HG03571 (cell line): Measurements from ENCODE around the gene ZNF195.
"Not testable (repeated sequence)": the region's sequence is repeated elsewhere in the genome, so short reads cannot be mapped to it uniquely, and the experiment has no call there.

ENCODE experiments used
- ATAC-seq: cut with Tn5 transposase; IDR thresholded peaks from one replicate; pipeline ENCODE4 v1.9.1; 2021; ENCODE audit not compliant: unreplicated experiment

Gene ZNF195

DNA sequence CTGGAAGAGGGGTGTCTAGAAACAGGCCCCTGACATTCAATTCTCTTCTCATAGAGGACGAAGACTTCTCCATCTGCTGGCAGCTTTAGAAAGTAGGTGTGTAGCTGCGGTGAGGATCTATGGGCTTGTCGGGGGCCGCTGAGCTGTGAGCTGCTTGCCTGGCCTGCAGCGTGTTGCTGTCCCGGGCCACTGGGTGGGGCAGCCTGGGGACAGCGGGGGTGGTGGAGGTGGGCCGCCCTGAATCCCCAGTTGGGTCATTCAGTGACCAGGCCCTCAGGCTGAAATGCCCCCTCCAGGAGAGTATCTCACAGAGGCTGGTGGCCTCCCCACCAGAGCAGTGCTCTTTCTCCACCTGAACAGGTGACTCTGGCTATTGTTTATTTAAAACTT, 23.9 kb upstream of the ZNF195 start:
- not testable (repeated sequence) for ATAC-seq

DNA sequence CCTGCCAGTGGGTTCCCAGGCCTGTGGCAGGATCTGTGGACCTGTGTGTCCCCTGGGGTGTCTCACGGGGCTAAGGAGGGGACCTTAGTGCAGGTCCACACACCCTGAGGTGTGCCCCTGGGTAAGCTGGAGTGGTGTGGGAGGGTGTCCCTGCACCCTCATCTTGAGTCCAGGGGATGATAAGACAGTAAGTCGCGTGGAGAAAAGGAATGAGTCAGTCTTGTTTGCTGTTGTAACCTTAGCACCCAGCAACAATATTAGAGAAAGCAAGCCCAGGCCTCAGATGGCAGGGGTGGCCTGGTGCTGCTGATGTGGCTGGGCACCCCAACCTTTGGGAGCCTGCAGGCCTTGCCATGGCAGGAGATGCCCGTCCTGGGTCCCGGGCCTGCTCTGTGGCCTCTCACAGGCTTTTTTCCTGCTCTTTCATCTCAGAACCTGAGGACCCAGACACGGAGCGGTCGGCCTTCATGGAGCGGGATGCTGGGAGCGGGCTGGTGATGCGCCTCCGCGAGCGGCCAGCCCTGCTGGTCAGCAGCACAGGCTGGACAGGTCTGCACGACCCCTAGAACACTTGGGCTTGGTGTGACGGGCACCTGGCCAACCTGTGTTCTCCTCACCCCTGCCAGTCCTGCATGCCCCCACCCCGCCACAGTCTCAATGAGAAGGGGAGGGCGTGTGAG, 23.4 kb upstream of the ZNF195 start:
- not testable (repeated sequence) for ATAC-seq

- not testable (repeated sequence) for ATAC-seq
Measured at GRCh38 chr11:3401052-3401451, 22.1 kb upstream of the ZNF195 start.

- not testable (repeated sequence) for ATAC-seq
Measured at GRCh38 chr11:3398509-3398908, 19.6 kb upstream of the ZNF195 start.

- ATAC-seq: not testable (repeated sequence)
Measured at GRCh38 chr11:3398106-3398505, 19.2 kb upstream of the ZNF195 start.

GRCh38 chr11:3397210-3397609, 18.3 kb upstream of the ZNF195 start:
- not testable (repeated sequence) for ATAC-seq

- ATAC-seq: not testable (repeated sequence)
Measured at GRCh38 chr11:3395468-3395867, 16.5 kb upstream of the ZNF195 start.

GRCh38 chr11:3394956-3395355, 16.0 kb upstream of the ZNF195 start:
- ATAC-seq: not testable (repeated sequence)

GRCh38 chr11:3393450-3393849, 14.5 kb upstream of the ZNF195 start:
- ATAC-seq: not testable (repeated sequence)

DNA sequence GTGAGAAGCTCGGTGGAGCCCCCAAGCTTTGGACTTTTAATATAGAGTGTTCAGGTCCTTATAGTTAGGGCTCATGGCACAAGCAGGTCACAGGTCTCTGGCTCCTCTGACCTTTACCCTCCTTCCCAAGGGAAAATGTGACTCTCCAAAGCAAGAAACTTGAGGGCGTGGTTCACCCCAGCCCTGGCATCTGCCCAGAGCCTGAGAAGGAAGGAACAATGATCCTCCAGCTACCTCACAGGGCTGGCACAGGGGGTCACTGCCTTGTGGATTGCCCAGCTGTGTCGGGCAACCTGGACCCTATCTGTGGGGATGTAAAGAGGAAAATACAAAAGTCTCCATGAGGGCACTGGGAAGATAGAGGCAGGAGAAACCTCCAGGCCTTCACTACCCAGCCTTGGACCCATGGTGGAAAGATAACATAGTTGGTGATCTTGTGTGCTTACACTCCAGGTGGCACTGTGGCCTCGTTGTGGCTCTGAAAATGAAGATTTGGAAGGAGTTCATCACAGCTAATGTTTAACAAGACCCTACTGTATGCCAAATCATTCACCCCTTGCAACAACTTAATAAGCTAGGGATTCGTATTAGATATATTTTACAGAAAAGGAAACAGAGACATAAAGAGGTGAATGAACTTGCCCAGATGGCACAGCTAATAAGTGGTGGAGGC, 3.8 kb upstream of the ZNF195 start:
- no peak for ATAC-seq

GRCh38 chr11:3381794-3382193, 2.8 kb upstream of the ZNF195 start:
- ATAC-seq: no peak

DNA sequence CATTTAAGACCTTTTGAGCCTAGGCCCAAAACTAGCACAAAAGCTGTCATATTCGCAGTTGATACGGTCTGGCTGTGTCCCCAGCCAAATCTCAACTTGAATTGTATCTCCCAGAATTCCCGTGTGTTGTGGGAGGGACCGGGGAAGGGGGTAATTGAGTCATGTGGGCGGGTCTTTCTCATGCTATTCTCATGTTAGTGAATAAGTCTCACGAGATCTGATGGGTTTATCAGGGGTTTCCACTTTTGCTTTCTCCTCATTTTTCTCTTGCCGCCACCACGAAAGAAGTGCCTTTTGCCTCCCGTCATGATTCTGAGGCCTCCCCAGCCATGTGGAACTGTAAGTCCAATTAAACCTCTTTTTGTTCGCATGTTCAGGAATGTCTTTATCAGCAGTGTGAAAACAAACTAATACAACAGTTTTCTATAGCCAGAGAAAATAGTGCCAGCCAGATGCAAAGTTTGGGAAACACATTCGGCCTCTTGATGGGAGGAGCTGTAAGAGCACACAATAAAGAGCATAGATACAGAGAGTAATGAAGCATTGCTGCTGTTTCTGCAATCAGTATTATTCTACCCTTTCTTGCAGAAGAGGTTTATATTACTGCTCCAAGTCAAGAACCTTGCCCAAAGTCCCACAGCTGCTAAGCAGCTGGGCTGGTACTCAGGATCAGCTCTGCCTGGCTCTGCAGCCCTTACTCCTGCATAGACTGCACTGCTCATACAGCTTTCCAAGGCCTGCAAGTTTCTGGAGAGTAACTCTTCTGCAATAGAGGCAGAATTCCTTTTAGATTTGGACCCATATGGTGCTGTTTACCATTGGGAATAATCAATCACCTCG, 2.0 kb upstream of the ZNF195 start:
- ATAC-seq: no peak

DNA sequence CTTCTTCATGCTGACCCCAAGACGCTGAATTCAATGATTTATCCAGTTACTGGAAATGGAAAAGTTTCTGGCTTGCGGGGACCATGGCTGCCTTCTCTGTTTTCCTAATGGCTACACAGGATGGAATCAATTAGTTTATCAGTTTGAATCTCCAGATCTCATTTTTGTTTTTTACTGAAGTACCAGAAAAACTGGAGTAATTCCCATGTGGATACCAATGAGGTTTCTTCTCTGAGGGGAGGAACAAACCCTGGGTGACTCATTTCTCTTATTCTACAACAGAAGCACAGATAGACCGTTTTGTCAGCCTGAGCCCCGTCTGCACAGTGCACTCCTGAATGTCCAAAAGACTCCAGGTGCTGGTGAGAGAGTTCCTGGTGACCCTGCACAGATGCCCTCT, 3.4 kb downstream of the ZNF195 start:
- ATAC-seq: no peak

GRCh38 chr11:3370311-3370870, 8.6 kb downstream of the ZNF195 start:
- ATAC-seq: no peak

DNA sequence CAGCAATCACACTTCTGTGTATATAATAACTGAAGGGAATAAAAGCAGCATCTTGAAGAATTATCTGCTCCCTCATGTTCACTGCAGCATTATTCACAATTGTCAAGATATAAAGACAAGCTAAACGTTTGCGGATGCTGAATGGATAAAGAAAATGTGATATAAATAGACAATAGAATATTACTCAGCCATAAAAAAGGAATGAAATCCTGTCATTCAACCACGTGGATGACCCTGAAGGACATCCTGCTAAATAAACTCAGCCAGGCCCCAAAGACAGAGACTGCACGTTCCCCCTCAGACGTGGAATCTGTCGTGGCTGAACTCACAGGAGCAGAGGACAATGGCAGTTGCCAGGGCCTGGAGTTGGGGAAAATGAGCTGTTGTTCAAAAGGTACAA, 9.6 kb downstream of the ZNF195 start:
- no peak for ATAC-seq

GRCh38 chr11:3368199-3368598, 10.7 kb downstream of the ZNF195 start:
- ATAC-seq: no peak

GRCh38 chr11:3367221-3367620, 11.7 kb downstream of the ZNF195 start:
- no peak for ATAC-seq

DNA sequence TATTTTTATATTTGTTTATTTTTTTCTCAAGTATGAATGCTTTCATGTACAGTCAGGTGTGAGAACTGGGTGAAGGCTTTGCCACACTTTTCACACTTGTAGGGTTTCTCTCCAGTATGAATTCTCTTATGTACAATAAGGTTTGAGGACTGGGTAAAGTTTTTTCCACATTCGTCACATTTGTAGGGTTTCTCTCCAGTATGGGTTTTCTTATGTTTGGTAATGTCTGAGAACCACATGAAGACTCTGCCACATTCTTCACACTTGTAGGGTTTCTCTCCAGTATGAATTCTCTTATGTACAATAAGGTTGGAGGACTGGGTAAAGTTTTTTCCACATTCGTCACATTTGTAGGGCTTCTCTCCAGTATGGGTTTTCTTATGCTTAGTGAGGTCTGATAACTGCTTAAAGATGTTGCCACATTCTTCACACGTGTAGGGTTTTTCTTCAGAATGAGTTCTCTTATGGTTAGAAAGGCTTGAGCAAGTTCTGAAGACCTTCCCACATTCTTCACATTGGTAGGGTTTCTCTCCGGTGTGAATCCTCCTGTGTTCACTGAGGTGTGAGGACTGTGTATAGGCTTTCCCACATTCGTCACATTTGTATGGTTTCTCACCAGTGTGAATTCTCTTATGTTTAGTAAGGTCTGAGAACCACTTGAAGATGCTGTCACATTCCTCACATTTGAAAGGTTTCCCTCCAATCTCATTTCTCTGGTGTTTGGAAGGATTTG, 19.7 kb downstream of the ZNF195 start:
- ATAC-seq: no peak

- ATAC-seq: no peak
Measured at GRCh38 chr11:3357994-3358676, 20.8 kb downstream of the ZNF195 start.

DNA sequence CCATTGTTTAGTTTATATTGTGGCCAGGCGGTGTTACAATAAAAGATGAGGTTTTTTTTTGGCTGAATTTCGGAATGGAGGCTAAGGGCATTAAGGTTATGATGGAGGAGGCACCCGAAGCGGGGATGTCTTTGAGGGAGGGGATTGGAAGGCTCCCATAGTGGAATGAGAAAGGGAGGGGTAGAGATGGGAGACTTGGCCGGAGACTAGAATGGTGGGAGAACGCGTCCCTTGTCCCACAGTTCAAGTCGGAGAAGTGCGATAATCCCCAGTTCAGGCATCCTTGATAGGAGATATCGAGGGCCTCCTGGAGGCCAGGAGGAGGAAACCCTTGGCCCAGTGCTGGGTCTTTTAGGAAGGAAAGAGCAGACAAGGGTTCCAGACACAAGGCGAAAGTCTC, 21.6 kb downstream of the ZNF195 start:
- ATAC-seq: no peak
